Sigmoid colon (tissue), 7 donors: Measurements from ENCODE around the gene SEC62. TPM values are rescaled to one million over a fixed set of nuclear protein-coding genes. Genes with fewer than 3 reads are reported as not detected.

Experiments
- DNase-seq: peaks from one replicate; pipeline ENCODE4 v3.0.0-alpha.2; 2019
- H3K27ac ChIP-seq, 4 donors: fragments of 200-600 bp; sonication (generic); one replicate each; pipeline ENCODE4 v1.5.1; 2016 to 2019; ENCODE audit warnings: mild to moderate bottlenecking in 1 of 4
- H3K27me3 ChIP-seq, 3 donors: fragments of 200-600 bp; sonication (generic); one replicate each; pipeline ENCODE4 v1.5.1; 2019; ENCODE audit warnings: mild to moderate bottlenecking in 1 of 3
- H3K36me3 ChIP-seq, 4 donors: fragments of 200-600 bp; sonication (generic); one replicate each; pipeline ENCODE4 v1.5.1; 2016 to 2019
- H3K4me1 ChIP-seq, 4 donors: fragments of 200-600 bp; sonication (generic); one replicate each; pipeline ENCODE4 v1.5.1; 2017 to 2019
- H3K4me3 ChIP-seq, 4 donors: fragments of 200-600 bp; sonication (generic); one replicate each; pipeline ENCODE4 v1.5.1; 2017 to 2019; ENCODE audit warnings: mild to moderate bottlenecking in 2 of 4, moderate library complexity in 1 of 4
- H3K9me3 ChIP-seq, 4 donors: fragments of 200-600 bp in 3 of 4; sonication (generic) in 3 of 4; one replicate each; pipeline versions ENCODE4 v1.5.1 to v1.6.1; 2013 to 2019
- EP300 ChIP-seq, 4 donors: sonication (generic); formaldehyde crosslinking; IDR thresholded peaks; one replicate each; pipeline ENCODE4 v1.6.1; 2017; ENCODE audit warnings: antibody characterized with exemption in 4 of 4
- POLR2A ChIP-seq, 2 donors: fragments of 450-650 bp; IDR thresholded peaks; one replicate each; pipeline ENCODE4 v1.6.1; 2016; ENCODE audit warnings: antibody characterized with exemption in 2 of 2, mild to moderate bottlenecking in 2 of 2, moderate library complexity in 2 of 2
- POLR2AphosphoS5 ChIP-seq, 4 donors: sonication (generic); formaldehyde crosslinking; IDR thresholded peaks; one replicate each; pipeline ENCODE4 v1.6.1; 2017; ENCODE audit warnings: antibody characterized with exemption in 4 of 4
- WGBS, 2 donors: extraction: QIAGEN DNeasy Blood & Tissue Kit; methylation state at CpG; one replicate each; pipeline ENCODE4 v1.1.7; 2013; 5-methylcytosine and 5-hydroxymethylcytosine counted together
- intact Hi-C: fragments of 100-400 bp; cut with DNase I; formaldehyde crosslinking; loops from one replicate; pipeline ENCODE4 v1.15.1; 2023
- polyA plus RNA-seq, 3 donors: library from polyadenylated mRNA; stranded (reverse); fragments of 200-250 nt; gene quantifications; one replicate each; pipeline ENCODE4 v1.2.3, GENCODE V29; 2013
- total RNA-seq, 4 donors: library from RNA; depleted of rRNA; stranded (reverse); fragments of >200 nt; gene quantifications; one replicate each; pipeline ENCODE4 v1.1.0, GENCODE V29; 2016
- TF ChIP-seq, protein P1 (sequence below), 4 experiments: fragments of 450-650 bp in 3 of 4; fragments of 200-600 bp in 1 of 4; IDR thresholded peaks; one replicate each; pipeline ENCODE4 v1.5.1; 2016 to 2019; ENCODE audit warnings: antibody characterized with exemption in 4 of 4, mild to moderate bottlenecking in 3 of 4, moderate library complexity in 2 of 4
- donor health status: healthy with polysubstance abuse.
- donor health status: Bipolar disorder and iron deficiency.
- donor health status: healthy.

SEC62 gene
- total and polyA plus RNA-seq, 7 donors, result 15.0 to 82.6 (median 77.7) TPM

DNA sequence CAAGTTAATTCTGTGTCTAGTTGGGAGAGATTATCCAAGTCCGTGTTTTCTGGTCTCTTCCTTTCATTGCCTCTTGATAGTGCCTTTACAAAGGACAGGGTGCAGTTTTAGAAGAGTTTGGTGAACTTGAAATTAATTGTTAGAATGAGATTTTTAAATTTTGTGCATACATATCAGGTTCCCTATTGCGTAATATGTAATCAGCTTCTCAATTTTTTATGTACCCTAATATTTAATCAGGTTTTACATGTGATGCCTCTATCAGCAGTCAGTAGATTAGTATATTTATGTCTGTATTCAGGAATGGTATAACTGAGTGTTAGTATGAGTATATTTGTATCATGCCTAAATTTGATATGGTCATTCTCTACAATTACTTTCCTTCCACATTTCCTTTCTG lies 4.9 kb downstream of the SEC62 start:
- no peaks in the 10 kb centered on the region for H3K9me3 ChIP-seq
- 71 to 96% methylated on average over 2 of the region's 2 CpGs for WGBS, 2 donors
- H3K27me3 ChIP-seq, result no peaks in the 10 kb centered on the region
- TF ChIP-seq, protein P1, sequence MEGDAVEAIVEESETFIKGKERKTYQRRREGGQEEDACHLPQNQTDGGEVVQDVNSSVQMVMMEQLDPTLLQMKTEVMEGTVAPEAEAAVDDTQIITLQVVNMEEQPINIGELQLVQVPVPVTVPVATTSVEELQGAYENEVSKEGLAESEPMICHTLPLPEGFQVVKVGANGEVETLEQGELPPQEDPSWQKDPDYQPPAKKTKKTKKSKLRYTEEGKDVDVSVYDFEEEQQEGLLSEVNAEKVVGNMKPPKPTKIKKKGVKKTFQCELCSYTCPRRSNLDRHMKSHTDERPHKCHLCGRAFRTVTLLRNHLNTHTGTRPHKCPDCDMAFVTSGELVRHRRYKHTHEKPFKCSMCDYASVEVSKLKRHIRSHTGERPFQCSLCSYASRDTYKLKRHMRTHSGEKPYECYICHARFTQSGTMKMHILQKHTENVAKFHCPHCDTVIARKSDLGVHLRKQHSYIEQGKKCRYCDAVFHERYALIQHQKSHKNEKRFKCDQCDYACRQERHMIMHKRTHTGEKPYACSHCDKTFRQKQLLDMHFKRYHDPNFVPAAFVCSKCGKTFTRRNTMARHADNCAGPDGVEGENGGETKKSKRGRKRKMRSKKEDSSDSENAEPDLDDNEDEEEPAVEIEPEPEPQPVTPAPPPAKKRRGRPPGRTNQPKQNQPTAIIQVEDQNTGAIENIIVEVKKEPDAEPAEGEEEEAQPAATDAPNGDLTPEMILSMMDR (IDR thresholded peaks at IDR 0.05), result no peak
- TF ChIP-seq EP300 (IDR thresholded peaks at IDR 0.05) (no peak), POLR2A (IDR thresholded peaks at IDR 0.05) (no peak), POLR2AphosphoS5 (IDR thresholded peaks at IDR 0.05) (no peak)
- peaks cover 0 to 17% (median 9%) of the 10 kb centered on the region in 4 donors for H3K36me3 ChIP-seq
- no peak overlapping the region for H3K27ac ChIP-seq
- intact Hi-C loops, result no loop called here
- no peak overlapping the region for H3K4me3 ChIP-seq
- H3K4me1 ChIP-seq, result peaks cover 0 to 53% (median 36%) of the 10 kb centered on the region in 4 donors
- no peak for DNase-seq

DNA sequence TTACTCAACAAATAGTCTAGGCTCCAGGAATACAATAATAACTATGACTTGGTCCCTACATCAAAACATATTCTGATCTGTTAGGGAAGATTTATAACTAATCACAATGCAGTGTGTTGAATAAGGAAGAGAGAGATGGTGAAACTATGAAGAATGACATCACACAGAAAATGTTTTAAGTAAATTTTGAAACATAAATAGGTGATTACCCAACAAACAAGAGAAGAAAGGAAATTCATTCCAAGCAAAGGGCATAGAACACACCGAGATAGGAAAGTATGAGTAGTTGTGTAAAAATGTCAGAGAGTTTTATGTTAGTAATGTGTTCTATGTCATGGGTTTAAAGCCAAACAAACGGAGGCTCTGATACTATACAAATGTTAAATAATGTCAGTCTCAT lies 13.4 kb downstream of the SEC62 start:
- no peak for DNase-seq
- TF ChIP-seq POLR2A (IDR thresholded peaks at IDR 0.05) (no peak), POLR2AphosphoS5 (IDR thresholded peaks at IDR 0.05) (no peak)
- H3K36me3 ChIP-seq, result peaks cover 15 to 97% (median 58%) of the 10 kb centered on the region in 4 donors
- 53 to 65% methylated on average over 2 of the region's 2 CpGs for whole genome bisulfite sequencing, 2 donors
- intact Hi-C loops, result no loop called here
- no peaks in the 10 kb centered on the region for H3K4me1 ChIP-seq
- H3K27me3 ChIP-seq, result no peaks in the 10 kb centered on the region
- H3K4me3 ChIP-seq, result no peak overlapping the region
- no peak overlapping the region for H3K27ac ChIP-seq
- H3K9me3 ChIP-seq, result no peaks in the 10 kb centered on the region

DNA sequence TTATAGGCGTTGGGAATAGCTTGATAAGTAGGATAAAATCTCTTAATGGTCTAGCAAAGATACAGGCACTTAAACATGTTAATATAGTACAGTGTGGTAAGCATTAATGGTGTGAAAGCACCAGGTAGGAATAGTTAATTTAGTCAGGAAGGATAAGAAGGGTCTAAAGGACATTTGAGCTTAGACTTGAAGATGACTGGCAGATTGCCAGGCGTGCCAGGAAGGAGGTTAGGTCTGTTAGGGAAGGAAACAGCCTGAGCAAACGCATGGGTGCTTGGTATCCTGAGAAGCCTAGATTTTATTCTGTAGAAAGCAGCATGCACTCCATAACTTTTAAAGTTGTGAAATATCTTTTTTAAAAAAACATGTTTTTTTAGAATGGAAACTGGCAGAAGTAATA lies 17.7 kb downstream of the SEC62 start:
- no peak overlapping the region for H3K4me3 ChIP-seq
- no peaks in the 10 kb centered on the region for H3K9me3 ChIP-seq
- H3K27ac ChIP-seq, result no peak overlapping the region
- TF ChIP-seq POLR2A (IDR thresholded peaks at IDR 0.05), result no peak
- TF ChIP-seq, protein P1 (IDR thresholded peaks at IDR 0.05), result no peak
- TF ChIP-seq POLR2AphosphoS5 (IDR thresholded peaks at IDR 0.05), result no peak
- TF ChIP-seq EP300 (IDR thresholded peaks at IDR 0.05), result no peak
- no peak for DNase-seq
- H3K27me3 ChIP-seq, result no peaks in the 10 kb centered on the region
- 71 to 76% methylated on average over 3 of the region's 3 CpGs for WGBS, 2 donors
- intact Hi-C loops, result no loop called here
- H3K36me3 ChIP-seq, result peaks cover 26 to 100% (median 49%) of the 10 kb centered on the region in 4 donors
- H3K4me1 ChIP-seq, result no peaks in the 10 kb centered on the region

DNA sequence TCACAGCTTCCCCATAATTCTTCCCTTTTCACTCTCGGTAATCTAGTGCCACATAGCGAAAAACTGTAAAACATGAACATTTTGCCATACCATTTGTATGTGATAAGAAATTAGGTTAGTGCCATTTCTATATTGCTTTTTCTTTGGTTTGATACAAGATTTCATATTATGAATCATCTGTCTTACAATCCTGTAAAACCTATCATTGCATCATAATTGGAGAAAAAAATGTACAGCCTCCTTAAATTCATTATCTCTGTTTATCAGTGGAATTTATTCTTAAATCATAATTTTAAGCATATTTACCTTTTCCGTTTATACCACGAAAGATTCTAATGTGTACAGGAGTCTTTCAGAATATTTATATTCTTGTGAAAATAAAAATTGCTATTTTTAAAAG lies 23.8 kb downstream of the SEC62 start:
- intact Hi-C loops, result no loop called here
- TF ChIP-seq EP300 (IDR thresholded peaks at IDR 0.05), result no peak
- no peak for TF ChIP-seq POLR2AphosphoS5 (IDR thresholded peaks at IDR 0.05)
- TF ChIP-seq POLR2A (IDR thresholded peaks at IDR 0.05), result no peak
- TF ChIP-seq, protein P1 (IDR thresholded peaks at IDR 0.05), result no peak
- Histone ChIP-seq H3K9me3 (no peaks in the 10 kb centered on the region), H3K27ac (no peak overlapping the region), H3K4me3 (no peak overlapping the region), H3K36me3 (peaks cover 11 to 91% (median 19%) of the 10 kb centered on the region in 4 donors), H3K27me3 (no peaks in the 10 kb centered on the region), H3K4me1 (no peaks in the 10 kb centered on the region)
- WGBS, 2 donors, result 95 to 98% methylated on average over 4 of the region's 4 CpGs
- no peak for DNase-seq

DNA sequence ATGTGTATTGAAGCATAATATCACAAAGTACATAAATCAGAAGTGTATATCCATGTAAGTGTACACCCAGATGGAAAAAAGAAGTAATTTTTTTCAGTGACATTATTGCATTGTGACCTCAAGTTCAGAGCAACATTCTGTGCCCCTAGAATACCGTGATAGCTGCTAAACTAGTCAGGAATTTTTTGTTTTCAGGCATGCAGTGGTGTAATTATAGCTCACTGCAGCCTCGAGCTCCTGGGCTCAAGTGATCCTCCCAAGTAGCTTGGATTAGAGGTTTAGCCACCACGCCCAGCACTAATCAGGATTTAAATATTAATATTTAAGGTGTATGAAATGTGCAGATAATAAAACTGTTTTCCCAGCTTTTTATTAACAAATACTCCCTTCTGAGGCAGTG lies 25.5 kb downstream of the SEC62 start:
- H3K36me3 ChIP-seq, result peaks cover 3 to 86% (median 12%) of the 10 kb centered on the region in 4 donors
- TF ChIP-seq POLR2AphosphoS5 (IDR thresholded peaks at IDR 0.05) (no peak), POLR2A (IDR thresholded peaks at IDR 0.05) (no peak), EP300 (IDR thresholded peaks at IDR 0.05) (no peak)
- TF ChIP-seq, protein P1 (IDR thresholded peaks at IDR 0.05), result no peak
- no peaks in the 10 kb centered on the region for H3K27me3 ChIP-seq
- intact Hi-C loops, result no loop called here
- H3K9me3 ChIP-seq, result no peaks in the 10 kb centered on the region
- H3K4me3 ChIP-seq, result no peak overlapping the region
- H3K27ac ChIP-seq, result no peak overlapping the region
- H3K4me1 ChIP-seq, result no peaks in the 10 kb centered on the region
- no peak for DNase-seq
- WGBS, 2 donors, result 75 to 86% methylated on average over 3 of the region's 3 CpGs
